ENCODE results near the gene PLS1.
"Not testable (repeated sequence)": the region's sequence is repeated elsewhere in the genome, so short reads cannot be mapped to it uniquely, and the experiment has no call there.

PLS1 gene

GRCh38 chr3:142566096-142566495 lies 30.1 kb upstream of the PLS1 start:
- TF ChIP-seq EZH2phosphoT487 (IDR thresholded peaks at IDR 0.05; ENCODE audit: borderline replicate concordance, low read length): no peak
- no peak for TF ChIP-seq CTCF (IDR thresholded peaks at IDR 0.05; ENCODE audit: low read depth, low read length, poor library complexity, severe bottlenecking)
- Histone ChIP-seq H3K27me3 (ENCODE audit: control insufficient read depth, low read length) (no peaks in the 10 kb centered on the region), H3F3A (ENCODE audit: control insufficient read depth, insufficient read depth) (no peaks in the 10 kb centered on the region)

GRCh38 chr3:142568393-142569017 lies 27.7 kb upstream of the PLS1 start:
- H3K4me3 ChIP-seq (ENCODE audit: low read length): no peak overlapping the region
- no peaks in the 10 kb centered on the region for H3K9me2 ChIP-seq (replicated peaks; ENCODE audit: control insufficient read depth, low read length)
- no peaks in the 10 kb centered on the region for H3K9me3 ChIP-seq (ENCODE audit: control insufficient read depth, insufficient read depth, low read length)
- H3K79me2 ChIP-seq (ENCODE audit: control insufficient read depth, low read length): peaks cover 60% of the 10 kb centered on the region
- TF ChIP-seq CTCF (IDR thresholded peaks at IDR 0.05; ENCODE audit: low read depth, low read length, poor library complexity, severe bottlenecking): no peak
- no peak for TF ChIP-seq EZH2phosphoT487 (IDR thresholded peaks at IDR 0.05; ENCODE audit: borderline replicate concordance, low read length)
- peaks cover 10% of the 10 kb centered on the region for H3K4me1 ChIP-seq (ENCODE audit: control insufficient read depth, low read length)
- H3F3A ChIP-seq (ENCODE audit: control insufficient read depth, insufficient read depth): no peaks in the 10 kb centered on the region
- no peak overlapping the region for H3K27ac ChIP-seq (ENCODE audit: low read depth, low read length)
- H3K27me3 ChIP-seq (ENCODE audit: control insufficient read depth, low read length): no peaks in the 10 kb centered on the region
- peaks cover 46% of the 10 kb centered on the region for H3K36me3 ChIP-seq (ENCODE audit: control insufficient read depth, low read length)
- no peaks in the 10 kb centered on the region; the same call in 1 of the 2 replicates for H4K20me1 ChIP-seq (ENCODE audit: control insufficient read depth, insufficient read depth, low read depth, low read length)
- H3K4me2 ChIP-seq (ENCODE audit: low read length): no peak overlapping the region

More at GRCh38 chr3:142566096-142566495, 30.1 kb upstream of the PLS1 start:
- Histone ChIP-seq H3K27ac (ENCODE audit: low read depth, low read length) (no peak overlapping the region), H4K20me1 (ENCODE audit: control insufficient read depth, insufficient read depth, low read depth, low read length) (no peaks in the 10 kb centered on the region; the same call in 1 of the 2 replicates), H3K9me2 (replicated peaks; ENCODE audit: control insufficient read depth, low read length) (no peaks in the 10 kb centered on the region), H3K4me3 (ENCODE audit: low read length) (no peak overlapping the region), H3K4me2 (ENCODE audit: low read length) (no peak overlapping the region), H3K9me3 (ENCODE audit: control insufficient read depth, insufficient read depth, low read length) (no peaks in the 10 kb centered on the region), H3K4me1 (ENCODE audit: control insufficient read depth, low read length) (peaks cover 10% of the 10 kb centered on the region), H3K79me2 (ENCODE audit: control insufficient read depth, low read length) (peaks cover 40% of the 10 kb centered on the region), H3K36me3 (ENCODE audit: control insufficient read depth, low read length) (peaks cover 56% of the 10 kb centered on the region)

GRCh38 chr3:142569422-142569821 lies 26.8 kb upstream of the PLS1 start:
- not testable (repeated sequence) for H3K9me3 ChIP-seq (ENCODE audit: control insufficient read depth, insufficient read depth, low read length); H3K27ac ChIP-seq (ENCODE audit: low read depth, low read length); H3K4me3 ChIP-seq (ENCODE audit: low read length); H3K4me2 ChIP-seq (ENCODE audit: low read length); H4K20me1 ChIP-seq (ENCODE audit: control insufficient read depth, insufficient read depth, low read depth, low read length); H3K9me2 ChIP-seq (replicated peaks; ENCODE audit: control insufficient read depth, low read length); H3F3A ChIP-seq (ENCODE audit: control insufficient read depth, insufficient read depth); H3K27me3 ChIP-seq (ENCODE audit: control insufficient read depth, low read length)
- peaks cover 10% of the 10 kb centered on the region for H3K4me1 ChIP-seq (ENCODE audit: control insufficient read depth, low read length)
- H3K79me2 ChIP-seq (ENCODE audit: control insufficient read depth, low read length): peaks cover 70% of the 10 kb centered on the region
- H3K36me3 ChIP-seq (ENCODE audit: control insufficient read depth, low read length): peaks cover 45% of the 10 kb centered on the region

- peaks cover 37% of the 10 kb centered on the region for H3K4me1 ChIP-seq (ENCODE audit: control insufficient read depth, low read length)
- H3K4me2 ChIP-seq (ENCODE audit: low read length); H3K4me3 ChIP-seq (ENCODE audit: low read length); H3K27ac ChIP-seq (ENCODE audit: low read depth, low read length); H3K9me3 ChIP-seq (ENCODE audit: control insufficient read depth, insufficient read depth, low read length); H3K9me2 ChIP-seq (replicated peaks; ENCODE audit: control insufficient read depth, low read length); H3F3A ChIP-seq (ENCODE audit: control insufficient read depth, insufficient read depth); H4K20me1 ChIP-seq (ENCODE audit: control insufficient read depth, insufficient read depth, low read depth, low read length); H3K27me3 ChIP-seq (ENCODE audit: control insufficient read depth, low read length): not testable (repeated sequence)
- peaks cover 91% of the 10 kb centered on the region for H3K79me2 ChIP-seq (ENCODE audit: control insufficient read depth, low read length)
- peaks cover 35% of the 10 kb centered on the region for H3K36me3 ChIP-seq (ENCODE audit: control insufficient read depth, low read length)
Observed at GRCh38 chr3:142574223-142574622, 22.0 kb upstream of the PLS1 start.
